ENCODE results near the gene REEP1.

- TF ChIP-seq CTCF (IDR thresholded peaks at IDR 0.05) (no peak), POLR2A (IDR thresholded peaks at IDR 0.05; ENCODE audit: low read depth) (no peak), POLR2AphosphoS5 (IDR thresholded peaks at IDR 0.05) (no peak)
Measured at GRCh38 chr2:86224645-86225355, 112.6 kb downstream of the REEP1 start.

All from esophagus muscularis mucosa (tissue), 3 donors.